ENCODE results near the gene POU2AF1. TPM values are rescaled to one million over a fixed set of nuclear protein-coding genes. Genes with fewer than 3 reads are reported as not detected.
"Not testable (repeated sequence)": the region's sequence is repeated elsewhere in the genome, so short reads cannot be mapped to it uniquely, and the experiment has no call there.

The POU2AF1 gene
- total RNA-seq, 1 donor from 2014 or later = 2.5 TPM

DNA sequence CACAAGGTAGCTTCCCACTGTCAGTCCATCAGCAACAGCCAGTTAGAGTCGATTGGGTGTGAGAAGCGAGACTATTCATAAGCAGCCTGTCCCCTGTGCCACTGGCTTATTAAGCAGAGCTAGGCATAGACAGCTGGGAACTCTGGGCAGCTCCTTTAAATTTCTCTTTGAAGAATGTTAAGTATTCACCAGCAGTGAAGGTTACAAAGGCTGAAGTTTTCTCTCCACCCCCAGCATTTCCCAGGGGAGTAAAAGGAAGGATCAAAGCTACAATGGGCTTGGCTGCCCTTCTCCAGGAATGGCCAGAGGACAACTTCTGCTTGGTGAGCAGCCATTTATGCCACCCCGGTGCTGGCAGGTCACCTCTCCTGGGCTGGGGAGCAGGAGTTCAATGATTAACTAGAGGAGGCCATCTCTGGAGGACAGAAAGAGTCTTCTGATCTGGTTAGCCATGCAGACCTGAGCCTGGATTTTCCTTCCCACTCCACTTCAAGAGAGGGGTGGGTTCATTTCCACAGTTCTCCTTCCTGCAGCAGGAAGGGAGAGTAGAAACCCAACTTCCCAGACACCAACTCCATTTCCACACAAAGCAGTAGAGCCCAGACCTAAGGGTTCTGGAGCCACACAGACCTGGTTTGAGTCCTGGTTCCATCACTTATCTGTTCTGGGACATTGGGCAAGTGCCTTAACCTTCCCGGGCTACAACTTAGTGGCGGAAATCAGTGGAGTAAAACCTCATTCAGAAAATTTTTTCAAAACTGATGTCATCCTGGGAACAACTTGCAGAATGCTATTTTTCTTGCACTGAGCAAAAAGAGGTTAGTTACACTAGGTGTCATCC is 58.1 kb downstream of the POU2AF1 start:
- peak; percentile 65 for ATAC-seq
- intact Hi-C loops (cut with DNase I) = no loop called here
- no peak overlapping the region for H3K27ac ChIP-seq
- no peak overlapping the region for H3K4me3 ChIP-seq
- TF ChIP-seq, protein P1, sequence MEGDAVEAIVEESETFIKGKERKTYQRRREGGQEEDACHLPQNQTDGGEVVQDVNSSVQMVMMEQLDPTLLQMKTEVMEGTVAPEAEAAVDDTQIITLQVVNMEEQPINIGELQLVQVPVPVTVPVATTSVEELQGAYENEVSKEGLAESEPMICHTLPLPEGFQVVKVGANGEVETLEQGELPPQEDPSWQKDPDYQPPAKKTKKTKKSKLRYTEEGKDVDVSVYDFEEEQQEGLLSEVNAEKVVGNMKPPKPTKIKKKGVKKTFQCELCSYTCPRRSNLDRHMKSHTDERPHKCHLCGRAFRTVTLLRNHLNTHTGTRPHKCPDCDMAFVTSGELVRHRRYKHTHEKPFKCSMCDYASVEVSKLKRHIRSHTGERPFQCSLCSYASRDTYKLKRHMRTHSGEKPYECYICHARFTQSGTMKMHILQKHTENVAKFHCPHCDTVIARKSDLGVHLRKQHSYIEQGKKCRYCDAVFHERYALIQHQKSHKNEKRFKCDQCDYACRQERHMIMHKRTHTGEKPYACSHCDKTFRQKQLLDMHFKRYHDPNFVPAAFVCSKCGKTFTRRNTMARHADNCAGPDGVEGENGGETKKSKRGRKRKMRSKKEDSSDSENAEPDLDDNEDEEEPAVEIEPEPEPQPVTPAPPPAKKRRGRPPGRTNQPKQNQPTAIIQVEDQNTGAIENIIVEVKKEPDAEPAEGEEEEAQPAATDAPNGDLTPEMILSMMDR (IDR thresholded peaks at IDR 0.05) = no peak
- no peaks in the 10 kb centered on the region for H3K4me1 ChIP-seq
- no peaks in the 10 kb centered on the region for H3K9me3 ChIP-seq
- no peaks in the 10 kb centered on the region for H3K36me3 ChIP-seq
- no peaks in the 10 kb centered on the region for H3K27me3 ChIP-seq
- no peak for DNase-seq

DNA sequence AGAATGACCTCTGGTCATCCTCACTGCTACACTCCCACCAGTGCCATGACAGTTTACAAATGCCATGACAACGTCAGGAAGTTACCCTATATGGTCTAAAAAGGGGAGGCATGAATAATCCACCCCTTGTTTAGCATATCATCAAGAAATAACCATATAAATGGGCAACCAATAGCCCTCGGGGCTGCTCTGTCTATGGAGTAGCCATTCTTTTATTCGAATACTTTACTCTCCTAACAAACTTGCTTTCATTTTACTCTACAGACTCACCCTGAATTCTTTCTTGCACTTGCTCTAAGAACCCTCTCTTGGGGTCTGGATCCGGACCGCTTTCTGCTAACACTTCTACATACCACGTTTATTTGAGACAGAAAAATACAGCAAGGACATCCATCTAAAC is 58.9 kb downstream of the POU2AF1 start:
- H3K4me3 ChIP-seq; H3K27ac ChIP-seq; H3K9me3 ChIP-seq; DNase-seq; H3K4me1 ChIP-seq; ATAC-seq; H3K27me3 ChIP-seq; H3K36me3 ChIP-seq; intact Hi-C loops (cut with DNase I): not testable (repeated sequence)

DNA sequence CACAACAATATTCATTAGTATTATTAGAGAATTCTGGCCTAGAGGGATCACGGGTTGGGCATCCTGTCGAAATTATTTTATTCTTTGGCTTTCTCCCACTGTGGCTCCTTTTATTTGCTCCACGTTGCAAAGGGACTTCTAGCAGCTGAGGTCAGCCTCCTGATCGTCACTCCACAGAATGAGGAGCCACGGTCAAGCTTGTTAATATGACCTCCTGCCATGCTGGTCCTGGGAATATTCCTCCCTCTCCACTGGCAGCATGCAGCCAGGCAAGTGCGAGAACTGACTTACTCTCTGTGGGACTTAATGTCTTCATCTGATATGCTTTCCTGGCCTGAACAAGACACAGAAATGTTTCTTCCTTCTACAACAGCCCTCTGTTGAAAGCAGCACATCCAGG is 59.8 kb downstream of the POU2AF1 start:
- Histone ChIP-seq H3K4me1 (no peaks in the 10 kb centered on the region), H3K36me3 (no peaks in the 10 kb centered on the region), H3K27me3 (no peaks in the 10 kb centered on the region), H3K9me3 (no peaks in the 10 kb centered on the region), H3K27ac (no peak overlapping the region), H3K4me3 (no peak overlapping the region)
- intact Hi-C loops (cut with DNase I) = no loop called here
- DNase-seq = no peak
- TF ChIP-seq, protein P1 (IDR thresholded peaks at IDR 0.05) = no peak
- ATAC-seq = no peak

DNA sequence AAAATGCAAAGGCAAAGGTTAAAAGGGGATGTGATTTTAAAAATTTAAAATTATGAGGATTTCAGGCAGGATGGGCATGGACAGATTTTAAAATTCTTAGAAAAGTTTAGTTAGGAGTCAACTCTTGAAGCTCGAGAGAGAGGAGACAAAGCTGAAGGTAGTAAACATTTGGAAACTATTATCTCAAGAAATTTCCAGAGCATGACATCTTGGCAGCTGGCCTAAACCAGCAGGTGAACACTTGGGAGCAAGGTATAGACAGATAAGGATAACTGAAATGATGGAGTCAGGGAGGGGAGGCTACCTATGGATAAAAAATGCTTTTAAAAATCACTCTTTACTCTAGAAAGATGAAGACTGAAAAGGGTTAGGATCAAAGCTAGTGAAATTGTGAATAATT is 67.0 kb downstream of the POU2AF1 start:
- intact Hi-C loops (cut with DNase I) = no loop called here
- H3K4me1 ChIP-seq = no peaks in the 10 kb centered on the region
- ATAC-seq = no peak

DNA sequence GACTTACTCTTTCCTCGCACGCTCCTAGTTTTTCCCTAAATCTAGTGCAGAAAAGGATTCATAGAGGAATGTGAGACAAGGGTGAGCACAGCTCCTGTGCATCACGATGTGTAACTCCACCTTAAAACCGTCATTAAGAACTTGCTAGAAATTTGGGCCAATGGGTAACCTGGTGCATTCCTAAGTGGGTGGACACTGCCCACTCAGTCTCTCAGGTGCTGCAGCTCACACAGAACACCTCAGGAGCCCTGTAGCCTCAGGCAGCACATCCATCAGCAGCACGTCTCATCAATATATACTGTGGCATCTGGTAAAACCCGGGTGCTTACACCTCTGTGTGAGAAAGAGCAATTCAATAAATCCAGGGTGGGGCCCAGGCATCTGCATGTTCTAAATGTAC is 68.4 kb downstream of the POU2AF1 start:
- no peak overlapping the region for H3K4me3 ChIP-seq
- no peak for ATAC-seq
- H3K27ac ChIP-seq = no peak overlapping the region
- H3K27me3 ChIP-seq = no peaks in the 10 kb centered on the region
- H3K4me1 ChIP-seq = no peaks in the 10 kb centered on the region
- TF ChIP-seq, protein P1 (IDR thresholded peaks at IDR 0.05) = no peak
- no peak for DNase-seq
- intact Hi-C loops (cut with DNase I) = no loop called here
- H3K36me3 ChIP-seq = no peaks in the 10 kb centered on the region
- H3K9me3 ChIP-seq = no peaks in the 10 kb centered on the region

More for the DNA sequence above, 67.0 kb downstream of the POU2AF1 start:
- Histone ChIP-seq H3K4me3 (no peak overlapping the region), H3K27me3 (no peaks in the 10 kb centered on the region), H3K9me3 (no peaks in the 10 kb centered on the region), H3K36me3 (no peaks in the 10 kb centered on the region), H3K27ac (no peak overlapping the region)
- no peak for DNase-seq
- TF ChIP-seq, protein P1 (IDR thresholded peaks at IDR 0.05) = no peak

DNA sequence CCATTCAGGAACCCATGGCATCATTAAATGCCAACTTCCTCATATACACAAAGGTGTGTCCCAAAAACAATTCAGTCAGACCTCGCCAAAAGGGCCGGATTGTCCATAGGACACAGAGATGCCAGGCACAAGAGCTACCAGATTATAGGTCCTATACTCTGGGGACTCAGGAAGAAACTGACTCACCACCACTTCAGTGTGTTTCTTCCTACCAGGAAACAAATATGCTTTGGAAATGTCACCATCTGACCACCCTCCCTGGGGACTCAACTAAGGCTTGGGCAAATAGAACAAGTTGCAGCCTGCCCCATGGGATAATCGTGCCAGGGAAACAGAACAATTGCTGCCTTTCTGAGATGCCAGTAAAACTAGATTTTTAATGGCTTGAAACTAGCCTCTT is 69.0 kb downstream of the POU2AF1 start:
- H3K27me3 ChIP-seq = no peaks in the 10 kb centered on the region
- no peaks in the 10 kb centered on the region for H3K36me3 ChIP-seq
- DNase-seq = no peak
- H3K4me1 ChIP-seq = no peaks in the 10 kb centered on the region
- ATAC-seq = peak; percentile 24
- H3K4me3 ChIP-seq = no peak overlapping the region
- H3K9me3 ChIP-seq = no peaks in the 10 kb centered on the region
- intact Hi-C loops (cut with DNase I) = no loop called here
- TF ChIP-seq, protein P1 (IDR thresholded peaks at IDR 0.05) = no peak
- H3K27ac ChIP-seq = no peak overlapping the region
